Cardiac fibroblast (primary cell): Measurements from ENCODE around the gene KRTAP19-5.

Experiments
- DNase-seq, 2 donors: peaks; one replicate each; pipeline versions ENCODE4 v3.0.0 to v3.0.0-alpha.2; 2010; ENCODE audit warnings: low read depth in 2 of 2
- H3K4me3 ChIP-seq, 2 donors: replicated peaks in 1 of 2; 1 replicate in 1 of 2; 2 replicates in 1 of 2; pipeline ENCODE4 v1.5.1; 2011; ENCODE audit warnings: low read depth in 2 of 2, low read length in 2 of 2, mild to moderate bottlenecking in 2 of 2, moderate library complexity in 1 of 2
- TF ChIP-seq, protein P1 (sequence below): IDR thresholded peaks from one replicate; pipeline ENCODE4 v1.5.1; 2011; ENCODE audit warnings: low read depth, mild to moderate bottlenecking, low read length, inconsistent platforms

Gene KRTAP19-5

GRCh38 chr21:30468900-30469714 is 32.8 kb downstream of the KRTAP19-5 start:
- TF ChIP-seq, protein P1, sequence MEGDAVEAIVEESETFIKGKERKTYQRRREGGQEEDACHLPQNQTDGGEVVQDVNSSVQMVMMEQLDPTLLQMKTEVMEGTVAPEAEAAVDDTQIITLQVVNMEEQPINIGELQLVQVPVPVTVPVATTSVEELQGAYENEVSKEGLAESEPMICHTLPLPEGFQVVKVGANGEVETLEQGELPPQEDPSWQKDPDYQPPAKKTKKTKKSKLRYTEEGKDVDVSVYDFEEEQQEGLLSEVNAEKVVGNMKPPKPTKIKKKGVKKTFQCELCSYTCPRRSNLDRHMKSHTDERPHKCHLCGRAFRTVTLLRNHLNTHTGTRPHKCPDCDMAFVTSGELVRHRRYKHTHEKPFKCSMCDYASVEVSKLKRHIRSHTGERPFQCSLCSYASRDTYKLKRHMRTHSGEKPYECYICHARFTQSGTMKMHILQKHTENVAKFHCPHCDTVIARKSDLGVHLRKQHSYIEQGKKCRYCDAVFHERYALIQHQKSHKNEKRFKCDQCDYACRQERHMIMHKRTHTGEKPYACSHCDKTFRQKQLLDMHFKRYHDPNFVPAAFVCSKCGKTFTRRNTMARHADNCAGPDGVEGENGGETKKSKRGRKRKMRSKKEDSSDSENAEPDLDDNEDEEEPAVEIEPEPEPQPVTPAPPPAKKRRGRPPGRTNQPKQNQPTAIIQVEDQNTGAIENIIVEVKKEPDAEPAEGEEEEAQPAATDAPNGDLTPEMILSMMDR, result no peak
- H3K4me3 ChIP-seq, result no peak overlapping the region
- DNase-seq, result no peak

DNA sequence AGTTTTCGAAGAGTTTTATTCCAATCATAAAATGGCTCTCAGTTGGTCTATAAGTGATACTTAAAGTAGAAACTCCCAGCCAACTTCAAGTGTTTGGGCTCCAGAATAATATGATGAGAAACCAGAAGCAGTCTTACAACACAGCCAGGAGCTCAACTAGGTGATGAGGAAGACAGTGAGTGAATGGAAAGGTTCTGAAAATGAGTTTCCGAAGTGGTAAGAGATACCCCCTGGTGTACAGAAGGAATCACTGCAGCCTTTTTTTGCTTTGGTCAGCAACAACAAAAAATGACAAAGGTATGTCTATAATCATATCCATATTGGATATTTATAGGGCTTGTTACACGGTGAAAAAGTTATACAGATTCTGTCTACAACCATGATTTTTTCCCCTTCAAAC is 38.2 kb downstream of the KRTAP19-5 start:
- TF ChIP-seq, protein P1, result peak; percentile 34
- DNase-seq, result no peak
- no peak overlapping the region for H3K4me3 ChIP-seq
